HL-60 (cell line): ENCODE measurements around the gene TSC22D3.

Experiments used
- DNase-seq, 2 experiments: peaks; one replicate each; pipeline ENCODE4 v3.0.0-alpha.2; 2010 to 2020; ENCODE audit warnings: low read depth in 1 of 2, low spot score in 1 of 2
- H3K27ac ChIP-seq: fragments of 250-450 bp; sonication (Bioruptor Pico); replicated peaks from 2 replicates; pipeline ENCODE4 v1.5.1; 2020; ENCODE audit warnings: mild to moderate bottlenecking, moderate library complexity
- H3K27me3 ChIP-seq: fragments of 250-450 bp; sonication (Bioruptor Pico); 2 replicates; pipeline ENCODE4 v1.5.1; 2021; ENCODE audit warnings: mild to moderate bottlenecking, moderate library complexity; ENCODE audit not compliant: insufficient read depth, poor library complexity, severe bottlenecking
- H3K4me3 ChIP-seq: replicated peaks from 2 replicates; pipeline ENCODE4 v1.5.1; 2011; ENCODE audit warnings: mild to moderate bottlenecking, control low read depth, low read length; ENCODE audit not compliant: insufficient read depth
- GABPA ChIP-seq: IDR thresholded peaks from 2 replicates; pipeline ENCODE4 v1.6.1; 2012; ENCODE audit warnings: low read depth
- POLR2AphosphoS5 ChIP-seq: IDR thresholded peaks from 2 replicates; pipeline ENCODE4 v1.6.1; 2012; ENCODE audit warnings: low read depth
- SPI1 ChIP-seq: IDR thresholded peaks from 2 replicates; pipeline ENCODE4 v1.6.1; 2012; ENCODE audit warnings: low read depth, mild to moderate bottlenecking, borderline replicate concordance
- TF ChIP-seq, protein P1 (sequence below): IDR thresholded peaks from one replicate; pipeline ENCODE4 v1.5.1; 2011; ENCODE audit warnings: low read length, control low read depth, inconsistent platforms; ENCODE audit not compliant: insufficient read depth
- TF ChIP-seq, protein P2 (sequence below): IDR thresholded peaks from 2 replicates; pipeline ENCODE4 v1.6.1; 2012; ENCODE audit warnings: low read depth; ENCODE audit not compliant: insufficient replicate concordance

TSC22D3 gene

GRCh38 chrX:107760304-107761077, 15.1 kb downstream of the TSC22D3 start:
- no peak for DNase-seq
- H3K27ac ChIP-seq = no peak overlapping the region
- H3K27me3 ChIP-seq = peaks cover 2% of the 10 kb centered on the region
- no peak overlapping the region for H3K4me3 ChIP-seq
- TF ChIP-seq, protein P1, sequence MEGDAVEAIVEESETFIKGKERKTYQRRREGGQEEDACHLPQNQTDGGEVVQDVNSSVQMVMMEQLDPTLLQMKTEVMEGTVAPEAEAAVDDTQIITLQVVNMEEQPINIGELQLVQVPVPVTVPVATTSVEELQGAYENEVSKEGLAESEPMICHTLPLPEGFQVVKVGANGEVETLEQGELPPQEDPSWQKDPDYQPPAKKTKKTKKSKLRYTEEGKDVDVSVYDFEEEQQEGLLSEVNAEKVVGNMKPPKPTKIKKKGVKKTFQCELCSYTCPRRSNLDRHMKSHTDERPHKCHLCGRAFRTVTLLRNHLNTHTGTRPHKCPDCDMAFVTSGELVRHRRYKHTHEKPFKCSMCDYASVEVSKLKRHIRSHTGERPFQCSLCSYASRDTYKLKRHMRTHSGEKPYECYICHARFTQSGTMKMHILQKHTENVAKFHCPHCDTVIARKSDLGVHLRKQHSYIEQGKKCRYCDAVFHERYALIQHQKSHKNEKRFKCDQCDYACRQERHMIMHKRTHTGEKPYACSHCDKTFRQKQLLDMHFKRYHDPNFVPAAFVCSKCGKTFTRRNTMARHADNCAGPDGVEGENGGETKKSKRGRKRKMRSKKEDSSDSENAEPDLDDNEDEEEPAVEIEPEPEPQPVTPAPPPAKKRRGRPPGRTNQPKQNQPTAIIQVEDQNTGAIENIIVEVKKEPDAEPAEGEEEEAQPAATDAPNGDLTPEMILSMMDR = no peak
- TF ChIP-seq POLR2AphosphoS5 = no peak
- no peak for TF ChIP-seq GABPA
- TF ChIP-seq, protein P2, sequence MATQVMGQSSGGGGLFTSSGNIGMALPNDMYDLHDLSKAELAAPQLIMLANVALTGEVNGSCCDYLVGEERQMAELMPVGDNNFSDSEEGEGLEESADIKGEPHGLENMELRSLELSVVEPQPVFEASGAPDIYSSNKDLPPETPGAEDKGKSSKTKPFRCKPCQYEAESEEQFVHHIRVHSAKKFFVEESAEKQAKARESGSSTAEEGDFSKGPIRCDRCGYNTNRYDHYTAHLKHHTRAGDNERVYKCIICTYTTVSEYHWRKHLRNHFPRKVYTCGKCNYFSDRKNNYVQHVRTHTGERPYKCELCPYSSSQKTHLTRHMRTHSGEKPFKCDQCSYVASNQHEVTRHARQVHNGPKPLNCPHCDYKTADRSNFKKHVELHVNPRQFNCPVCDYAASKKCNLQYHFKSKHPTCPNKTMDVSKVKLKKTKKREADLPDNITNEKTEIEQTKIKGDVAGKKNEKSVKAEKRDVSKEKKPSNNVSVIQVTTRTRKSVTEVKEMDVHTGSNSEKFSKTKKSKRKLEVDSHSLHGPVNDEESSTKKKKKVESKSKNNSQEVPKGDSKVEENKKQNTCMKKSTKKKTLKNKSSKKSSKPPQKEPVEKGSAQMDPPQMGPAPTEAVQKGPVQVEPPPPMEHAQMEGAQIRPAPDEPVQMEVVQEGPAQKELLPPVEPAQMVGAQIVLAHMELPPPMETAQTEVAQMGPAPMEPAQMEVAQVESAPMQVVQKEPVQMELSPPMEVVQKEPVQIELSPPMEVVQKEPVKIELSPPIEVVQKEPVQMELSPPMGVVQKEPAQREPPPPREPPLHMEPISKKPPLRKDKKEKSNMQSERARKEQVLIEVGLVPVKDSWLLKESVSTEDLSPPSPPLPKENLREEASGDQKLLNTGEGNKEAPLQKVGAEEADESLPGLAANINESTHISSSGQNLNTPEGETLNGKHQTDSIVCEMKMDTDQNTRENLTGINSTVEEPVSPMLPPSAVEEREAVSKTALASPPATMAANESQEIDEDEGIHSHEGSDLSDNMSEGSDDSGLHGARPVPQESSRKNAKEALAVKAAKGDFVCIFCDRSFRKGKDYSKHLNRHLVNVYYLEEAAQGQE = no peak
- TF ChIP-seq SPI1 = no peak

DNA sequence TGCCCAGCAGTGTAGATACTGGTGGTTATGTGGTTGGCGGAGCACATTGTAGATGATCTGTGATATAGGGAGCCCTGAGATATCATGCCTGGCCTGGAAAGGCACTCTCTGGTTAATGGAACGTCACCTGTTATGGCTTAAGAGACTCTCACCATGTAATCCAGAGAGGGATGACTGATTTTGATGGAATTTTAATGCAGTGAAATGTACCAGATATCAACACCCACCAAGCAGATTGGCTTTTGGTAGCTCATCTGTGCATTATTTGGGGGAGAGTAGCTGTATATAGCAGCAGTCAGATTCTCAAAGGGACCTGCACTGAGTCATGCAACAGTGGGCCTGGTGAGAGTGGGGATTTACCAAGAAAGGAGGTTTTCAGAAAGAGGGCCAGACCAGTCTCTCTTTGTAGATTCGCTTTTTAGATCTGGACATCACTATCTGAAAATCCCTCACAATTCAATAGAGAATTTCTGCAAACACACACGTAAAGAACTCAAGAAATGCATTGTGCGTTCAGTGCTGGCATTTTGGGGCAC, 17.3 kb downstream of the TSC22D3 start:
- Histone ChIP-seq H3K27me3 (peaks cover 2% of the 10 kb centered on the region), H3K4me3 (no peak overlapping the region), H3K27ac (no peak overlapping the region)
- TF ChIP-seq, protein P2 = no peak
- TF ChIP-seq, protein P1 = no peak
- TF ChIP-seq POLR2AphosphoS5 (no peak), GABPA (no peak), SPI1 (no peak)
- no peak for DNase-seq

DNA sequence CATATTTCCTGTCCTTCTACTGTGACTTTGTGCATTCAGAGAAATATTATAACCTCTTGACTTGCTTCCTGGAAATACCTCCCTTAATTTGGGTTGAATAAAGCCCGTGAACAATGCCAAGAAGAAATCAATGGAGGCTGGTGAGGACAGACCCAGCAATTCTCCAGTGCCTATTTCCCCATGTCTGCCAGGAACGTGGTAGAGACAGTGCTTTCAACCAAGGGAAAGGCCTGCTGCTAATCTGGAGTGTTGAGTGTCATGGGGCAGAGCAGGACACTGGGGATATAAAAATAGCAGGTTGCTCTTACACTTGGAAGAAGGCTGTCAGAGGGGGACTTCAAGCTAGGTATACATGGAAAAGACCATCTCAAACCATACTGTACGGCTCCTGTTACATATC, 19.9 kb downstream of the TSC22D3 start:
- Histone ChIP-seq H3K4me3 (no peak overlapping the region), H3K27ac (no peak overlapping the region), H3K27me3 (peaks cover 2% of the 10 kb centered on the region)
- DNase-seq = no peak
- TF ChIP-seq, protein P2 = no peak
- TF ChIP-seq POLR2AphosphoS5 (no peak), SPI1 (no peak), GABPA (no peak)
- TF ChIP-seq, protein P1 = no peak
